HG02642 (cell line): ENCODE results near the gene VANGL1.
"Not testable (repeated sequence)": the region's sequence is repeated elsewhere in the genome, so short reads cannot be mapped to it uniquely, and the experiment has no call there.

Experiments used
- ATAC-seq: cut with Tn5 transposase; IDR thresholded peaks from one replicate; pipeline ENCODE4 v1.9.1; 2021; ENCODE audit warnings: mild to moderate bottlenecking; ENCODE audit not compliant: unreplicated experiment, poor library complexity

Gene VANGL1

DNA sequence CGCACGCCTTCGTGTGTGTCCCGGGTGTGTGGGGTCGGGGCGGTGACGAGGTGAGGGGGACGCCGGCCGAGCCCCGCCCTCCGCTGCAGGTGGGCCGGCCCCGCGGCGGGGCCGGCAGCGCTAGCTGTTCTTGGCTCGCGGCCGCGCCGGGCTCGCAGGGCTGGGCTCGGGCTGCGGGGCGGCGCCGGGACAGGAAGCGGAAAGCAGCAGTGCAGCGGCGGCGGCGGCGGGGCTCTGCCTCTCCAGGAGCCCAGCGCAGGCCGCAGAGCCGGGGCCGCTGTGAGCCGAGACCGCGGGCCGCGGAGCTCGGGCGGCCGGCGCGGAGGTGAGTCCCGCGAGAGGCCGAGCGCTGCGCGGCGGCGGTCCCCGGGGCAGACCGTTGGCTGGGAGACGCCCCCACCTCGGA, at the start of gene VANGL1:
Gene VANGL1 (plus strand): TSS at position 209 of the 406 bp plus-strand sequence. CDS start 9,444 bp downstream, outside the sequence.
- ATAC-seq = peak; percentile 73

DNA sequence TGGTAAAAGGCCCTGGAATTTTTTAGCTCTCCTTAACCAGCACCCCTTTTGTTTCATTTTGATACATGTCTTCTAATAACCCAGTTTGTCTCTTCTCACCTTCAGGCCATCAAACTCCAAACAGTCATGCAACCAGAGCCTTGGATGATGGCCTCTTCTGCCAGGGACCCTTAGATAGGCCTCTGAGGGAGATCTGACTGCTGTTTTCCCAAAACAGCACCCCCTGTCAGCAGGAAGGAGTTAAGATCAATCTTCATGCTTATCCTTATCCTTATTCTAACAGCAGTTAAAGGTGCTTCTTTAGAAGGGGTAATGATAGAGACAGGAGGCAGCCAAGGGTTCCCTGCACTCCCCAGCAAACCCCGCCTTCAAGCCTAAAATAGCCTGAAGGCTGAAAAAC, 49.5 kb upstream of the VANGL1 start:
- ATAC-seq = no peak

DNA sequence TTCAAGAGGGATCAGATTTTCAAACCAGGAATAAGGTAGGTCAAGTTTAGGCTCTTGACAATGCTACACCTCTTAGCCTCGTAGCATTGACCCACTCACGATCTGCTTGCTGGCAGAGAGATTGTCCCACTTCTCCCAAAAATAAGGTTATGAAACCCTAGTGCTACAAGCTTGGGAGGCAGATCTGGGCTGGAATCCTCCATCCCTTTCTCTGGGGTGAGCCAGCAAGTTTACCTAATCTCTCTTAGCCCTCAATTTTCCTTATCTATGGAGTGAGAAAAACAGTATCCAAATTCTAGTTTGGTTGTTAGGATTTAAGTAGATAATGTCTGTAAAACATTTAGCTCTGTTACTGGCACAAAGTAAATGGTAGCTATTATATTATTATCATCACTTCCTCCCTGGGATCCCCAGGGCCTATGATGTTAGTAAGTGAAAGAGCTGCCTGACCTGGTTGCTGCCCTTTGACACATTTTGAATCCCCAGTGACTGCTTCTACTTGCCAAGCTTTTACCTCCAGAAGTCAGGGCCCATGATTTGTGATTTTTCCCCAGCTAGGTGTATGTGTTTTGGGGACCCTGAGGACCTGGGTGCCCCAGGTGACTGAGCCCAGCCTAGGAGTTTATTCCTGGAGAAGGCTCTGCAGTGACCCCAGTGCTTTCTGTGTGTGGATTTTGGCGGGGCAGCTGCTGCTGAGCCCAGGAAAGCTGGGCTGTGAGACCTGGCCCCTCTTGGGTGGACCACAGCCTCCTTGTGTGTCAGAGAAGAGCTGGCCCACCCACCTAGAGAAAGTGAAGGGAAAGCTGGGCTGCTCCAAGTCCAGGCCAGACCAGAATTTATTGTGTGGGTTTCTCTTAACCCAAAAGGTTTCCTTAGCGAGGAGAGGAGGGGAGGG, 48.2 kb upstream of the VANGL1 start:
- ATAC-seq = no peak

DNA sequence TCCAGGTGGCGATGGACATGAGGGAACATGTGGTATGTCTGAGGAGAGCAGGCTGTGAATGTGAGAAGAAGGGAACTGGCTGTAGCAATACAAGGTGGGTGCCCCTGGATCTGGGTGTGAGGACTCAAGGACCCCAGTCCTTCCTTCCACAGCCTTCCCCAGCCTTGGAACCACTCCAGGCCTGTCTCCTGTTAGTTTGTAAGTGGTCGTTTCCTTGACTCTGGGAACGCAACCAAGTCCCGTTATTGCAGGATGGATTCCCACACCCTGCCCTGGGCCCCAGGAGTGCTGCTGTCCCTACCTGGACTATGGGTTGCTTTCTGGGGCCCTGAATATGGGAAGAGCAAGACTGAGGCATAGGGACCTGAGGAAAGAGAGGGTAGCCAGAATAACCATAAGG, 47.2 kb upstream of the VANGL1 start:
- ATAC-seq = no peak

DNA sequence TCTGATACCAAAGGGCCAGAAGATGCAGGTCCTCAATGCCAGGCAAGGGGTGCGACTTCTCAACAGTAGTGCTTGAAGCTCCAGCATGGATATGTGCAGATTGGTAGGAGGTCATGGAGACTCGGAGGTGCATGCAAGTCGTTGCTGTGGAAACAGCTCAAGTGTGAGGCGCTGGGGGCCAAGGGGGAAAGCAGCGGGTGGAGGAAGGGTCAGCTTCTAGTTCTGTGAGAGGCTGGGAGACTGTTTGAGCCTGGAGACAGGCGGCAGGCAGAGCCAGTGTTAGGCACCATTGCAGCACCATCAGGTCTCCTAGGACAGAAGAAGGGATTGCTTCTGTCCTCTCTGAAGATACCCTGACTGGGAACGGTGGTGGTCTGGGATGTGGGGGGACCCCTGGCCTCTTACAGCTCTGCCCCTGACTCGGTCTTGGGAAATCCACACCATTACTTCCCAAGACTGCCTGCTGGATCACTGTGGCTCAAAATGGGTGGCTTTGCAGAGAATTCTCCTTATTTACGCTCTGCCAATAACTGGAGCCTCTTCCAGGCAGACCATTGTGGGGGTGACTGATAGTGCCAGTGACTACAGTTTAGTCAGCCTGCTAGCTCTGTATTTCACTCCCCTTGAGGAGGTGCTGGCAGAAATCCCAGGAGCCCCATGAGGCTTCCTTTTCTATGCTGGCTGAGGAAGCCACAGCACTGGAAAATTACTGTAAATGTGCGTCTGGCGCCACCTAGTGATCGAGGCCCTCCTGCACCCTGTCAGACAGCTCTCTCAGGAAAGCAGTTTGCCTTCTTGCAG, 46.3 kb upstream of the VANGL1 start:
- peak; percentile 80 for ATAC-seq

DNA sequence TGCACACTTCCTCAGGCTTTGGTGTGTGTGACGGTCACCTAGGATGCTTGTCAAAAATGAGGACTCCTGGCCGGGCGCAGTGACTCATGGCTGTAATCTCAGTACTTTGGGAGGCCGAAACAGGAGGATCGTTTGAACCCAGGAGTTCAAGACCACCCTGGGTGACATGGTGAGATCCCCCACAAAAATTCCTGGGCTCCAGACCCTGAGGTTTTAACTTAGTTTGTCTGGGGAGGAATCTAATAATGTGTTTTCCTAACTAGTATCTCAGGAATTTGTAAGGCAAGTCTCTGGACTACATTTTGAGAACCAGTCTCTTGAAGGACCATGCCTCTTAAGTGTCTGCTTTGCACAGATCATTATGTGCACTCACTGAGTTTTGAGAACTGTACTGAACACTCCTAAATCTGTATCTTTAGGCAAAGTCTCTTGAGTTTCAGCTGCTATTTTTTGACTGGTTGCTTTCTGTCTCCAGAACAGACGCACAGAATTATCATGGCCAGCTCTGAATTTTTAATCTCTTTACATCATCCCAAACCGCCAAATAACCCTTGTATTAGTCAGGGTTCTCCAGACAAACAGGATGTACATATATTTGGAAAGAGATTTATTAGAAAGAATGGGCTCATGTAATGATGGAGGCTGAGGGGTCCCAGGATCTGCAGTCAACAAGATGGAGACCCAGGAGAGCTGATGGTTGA, 45.5 kb upstream of the VANGL1 start:
- no peak for ATAC-seq

DNA sequence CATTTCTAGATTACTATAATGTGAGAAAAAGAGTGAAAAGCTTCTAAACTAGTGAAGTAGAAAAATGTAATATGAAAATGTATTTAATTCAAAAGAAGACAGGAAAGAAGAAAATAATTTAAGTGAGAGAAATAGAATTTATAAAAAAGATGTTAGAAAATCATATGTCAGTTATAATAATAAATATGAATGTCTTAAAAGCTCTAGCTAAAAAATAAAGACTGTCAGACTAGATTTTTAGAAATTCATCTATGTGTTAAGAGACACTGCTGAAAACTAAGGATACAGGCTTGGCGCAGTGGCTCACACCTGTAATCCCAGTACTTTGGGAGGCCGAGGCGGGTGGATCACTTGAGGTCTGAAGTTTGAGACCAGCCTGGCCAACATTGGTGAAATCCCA, 37.3 kb upstream of the VANGL1 start:
- no peak for ATAC-seq

DNA sequence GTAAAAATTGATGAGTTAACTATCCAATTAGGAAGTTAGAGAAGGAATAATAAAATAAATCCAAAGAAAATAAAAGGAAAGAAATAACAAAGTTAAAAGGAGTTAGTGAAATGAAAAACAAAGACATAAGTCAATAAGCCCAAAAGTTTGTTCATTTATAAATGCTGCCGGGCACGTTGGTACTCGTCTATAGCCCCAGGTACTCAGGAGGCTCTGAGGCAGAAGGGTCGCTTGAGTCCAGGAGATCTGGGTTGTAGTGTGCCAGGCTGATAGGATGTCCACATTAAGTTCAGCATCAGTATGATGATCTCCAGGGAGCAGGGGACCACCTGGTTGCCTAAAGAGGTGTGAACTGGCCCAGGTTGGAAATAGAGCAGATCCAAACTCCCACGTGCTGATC, 35.5 kb upstream of the VANGL1 start:
- no peak for ATAC-seq

DNA sequence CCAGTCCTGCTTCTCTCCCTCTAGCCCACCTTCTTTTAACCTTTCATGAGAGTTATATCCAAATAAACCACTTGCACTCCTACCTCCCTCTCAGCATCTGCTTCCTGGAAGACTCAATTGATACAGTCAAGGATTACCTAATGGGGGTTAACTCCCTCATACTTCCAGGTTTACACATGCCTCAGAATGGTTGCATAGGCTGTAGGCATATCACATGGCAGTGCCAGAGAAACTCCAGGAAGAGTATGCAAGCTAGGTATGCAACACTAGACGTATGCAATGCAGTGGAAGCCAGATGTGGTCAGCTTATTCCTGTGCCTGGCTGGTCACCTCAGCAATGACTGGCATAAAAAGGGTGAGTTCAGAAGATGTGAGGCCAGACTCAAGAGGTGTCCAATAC, 32.7 kb upstream of the VANGL1 start:
- ATAC-seq = no peak

DNA sequence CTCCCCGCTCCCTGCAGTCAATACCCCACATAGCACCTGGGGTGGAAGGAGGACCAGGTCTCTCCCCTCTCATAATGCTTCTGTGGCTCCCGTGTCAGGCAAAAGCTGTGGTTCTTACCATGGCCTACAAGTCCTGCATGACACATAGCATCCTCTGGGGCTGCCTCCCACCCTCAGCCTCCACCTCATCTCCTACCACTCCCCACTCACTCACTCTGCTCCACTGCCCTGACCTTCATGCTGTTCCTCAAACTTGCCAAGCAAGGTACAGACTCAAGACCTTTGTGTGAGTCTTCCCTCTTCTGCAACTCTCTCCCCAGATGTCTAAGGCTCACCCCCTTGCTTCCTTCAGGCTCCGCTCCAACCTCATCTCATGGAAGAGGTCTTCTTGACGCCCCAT, 28.0 kb upstream of the VANGL1 start:
- ATAC-seq = no peak

DNA sequence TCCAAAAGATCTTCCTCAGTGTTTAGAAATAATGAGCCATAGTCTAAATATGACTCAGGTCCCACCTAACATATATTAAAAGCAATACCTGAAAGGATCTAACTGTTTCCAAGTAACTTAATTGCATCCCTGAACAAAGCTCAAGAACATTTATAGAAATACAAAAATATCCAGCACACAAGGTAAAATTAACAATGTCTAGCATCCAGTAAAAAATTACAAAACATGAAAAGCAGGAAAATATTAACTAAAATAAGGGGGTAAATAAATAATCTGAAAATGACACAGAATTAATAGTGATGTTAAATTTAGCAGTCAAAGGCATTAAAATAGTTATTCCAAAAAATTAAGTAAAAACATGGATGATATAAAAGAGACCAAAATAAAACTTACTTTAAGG, 21.3 kb upstream of the VANGL1 start:
- ATAC-seq = no peak

DNA sequence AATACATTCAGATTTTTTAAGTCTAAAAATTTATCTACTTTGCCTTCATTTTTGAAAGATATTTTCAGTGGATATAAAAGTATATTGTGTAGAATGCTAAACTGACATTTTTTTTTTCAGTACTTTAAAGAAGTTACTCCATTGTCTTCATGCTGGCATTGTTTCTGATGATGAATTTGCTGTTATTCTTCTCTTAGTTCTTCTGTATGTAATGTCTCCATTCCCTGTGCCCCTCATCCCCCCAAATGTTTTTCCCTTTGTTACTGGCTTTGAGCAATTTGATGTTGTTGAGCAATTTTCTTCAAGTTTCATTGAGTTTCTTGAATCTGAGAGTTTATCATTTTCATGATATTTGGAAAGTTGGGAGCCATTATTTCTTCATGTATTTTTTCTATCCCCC, 20.8 kb upstream of the VANGL1 start:
- no peak for ATAC-seq

DNA sequence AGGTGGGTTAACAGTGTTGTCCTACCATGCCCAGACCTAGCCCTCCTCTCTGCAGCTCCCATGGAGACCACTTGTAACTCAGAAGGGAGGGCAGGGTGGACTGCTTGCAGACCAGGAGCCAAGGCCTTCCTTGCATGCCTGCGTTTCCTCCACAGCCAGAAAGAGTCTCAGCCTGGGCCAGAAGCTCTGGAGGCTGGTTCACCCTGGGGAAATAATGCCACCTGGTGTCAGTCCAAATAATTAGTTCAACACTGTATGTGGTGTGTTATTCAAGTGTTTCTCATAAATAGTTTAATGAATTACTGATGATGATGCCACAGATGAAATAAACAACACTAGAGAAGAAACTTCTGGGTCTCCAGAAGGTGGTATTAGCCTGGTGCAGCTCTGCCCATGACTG, 16.9 kb upstream of the VANGL1 start:
- ATAC-seq = no peak

DNA sequence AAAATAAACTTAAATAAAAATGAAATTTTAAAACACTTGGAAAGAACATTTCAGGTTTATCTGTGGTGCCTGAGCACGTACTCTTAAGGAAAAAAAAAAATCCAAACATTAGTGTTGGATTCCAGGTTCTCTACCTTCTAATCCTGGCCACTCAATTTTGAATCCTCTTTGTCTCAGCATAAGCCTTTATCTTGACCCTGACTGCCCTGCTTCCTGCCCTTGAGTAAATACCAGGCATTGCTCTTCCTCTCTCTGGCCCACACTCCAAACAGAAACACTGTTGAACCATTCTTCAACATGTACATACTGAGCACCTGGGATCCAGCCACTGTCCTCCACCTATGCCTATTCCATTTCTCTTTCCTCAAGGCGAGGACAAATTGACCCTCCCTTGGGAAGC, 11.4 kb upstream of the VANGL1 start:
- ATAC-seq = no peak

DNA sequence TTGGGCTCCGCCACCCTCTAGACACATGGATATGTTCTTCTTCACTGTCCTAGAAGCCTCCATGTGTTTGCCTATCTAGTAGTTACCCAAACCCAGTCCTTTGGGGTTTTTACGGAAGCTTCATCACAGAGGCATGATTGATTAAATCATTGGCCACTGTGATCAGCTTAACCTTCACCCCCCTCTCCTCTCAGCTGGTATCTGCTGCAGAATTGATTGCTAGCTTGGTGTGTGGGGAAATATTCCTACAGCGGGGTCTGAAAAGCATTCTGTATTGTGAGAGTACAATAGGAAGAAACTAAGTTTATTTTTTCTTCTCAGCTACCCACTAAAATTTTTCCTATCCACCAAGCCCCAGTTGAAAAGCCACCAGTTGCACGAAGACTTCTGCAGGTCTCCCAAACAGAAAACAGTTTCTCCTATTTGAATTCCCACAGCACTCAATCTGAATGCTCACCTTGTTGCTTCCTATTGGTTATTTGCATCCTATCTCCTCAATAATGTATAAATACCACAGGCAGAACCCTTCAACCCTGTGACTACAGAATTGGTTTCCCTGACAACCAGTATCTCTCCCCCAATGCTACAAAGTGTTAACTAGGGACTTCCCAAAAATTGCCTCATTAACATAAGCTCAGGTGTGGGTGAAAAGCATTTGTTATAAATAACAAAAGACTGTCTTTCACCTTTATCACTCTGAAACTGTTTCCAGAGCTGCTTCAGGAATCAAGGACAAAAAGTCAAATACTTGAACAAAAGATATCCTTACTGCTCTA, 9.3 kb upstream of the VANGL1 start:
- no peak for ATAC-seq

DNA sequence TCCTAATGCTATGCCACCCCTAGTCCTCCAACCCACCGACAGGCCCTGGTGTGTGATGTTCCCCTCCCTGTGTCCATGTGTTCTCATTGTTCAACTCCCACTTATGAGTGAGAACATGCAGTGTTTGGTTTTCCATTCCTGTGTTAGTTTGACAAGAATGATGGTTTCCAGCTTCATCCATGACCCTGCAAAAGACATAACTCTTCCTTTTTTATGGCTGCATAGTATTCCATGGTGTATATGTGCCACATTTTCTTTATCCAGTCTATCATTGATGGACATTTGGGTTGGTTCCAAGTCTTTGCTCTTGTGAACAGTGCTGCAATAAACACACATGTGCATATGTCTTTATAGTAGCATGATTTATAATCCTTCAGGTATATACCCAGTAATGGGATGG, 8.2 kb upstream of the VANGL1 start:
- ATAC-seq = not testable (repeated sequence)

DNA sequence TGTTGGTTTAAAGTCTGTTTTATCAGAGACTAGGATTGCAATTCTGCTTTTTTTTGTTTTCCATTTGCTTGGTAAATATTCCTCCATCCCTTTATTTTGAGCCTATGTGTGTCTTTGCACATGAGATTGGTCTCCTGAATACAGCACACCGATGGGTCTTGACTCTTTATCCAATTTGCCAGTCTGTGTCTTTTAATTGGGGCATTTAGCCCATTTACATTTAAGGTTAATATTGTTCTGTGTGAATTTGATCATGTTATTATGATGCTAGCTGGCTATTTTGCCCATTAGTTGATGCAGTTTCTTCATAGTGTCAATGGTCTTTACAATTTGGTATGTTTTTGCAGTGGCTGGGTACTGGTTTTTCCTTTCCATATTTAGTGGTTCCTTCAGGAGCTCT, 4.5 kb upstream of the VANGL1 start:
- not testable (repeated sequence) for ATAC-seq

DNA sequence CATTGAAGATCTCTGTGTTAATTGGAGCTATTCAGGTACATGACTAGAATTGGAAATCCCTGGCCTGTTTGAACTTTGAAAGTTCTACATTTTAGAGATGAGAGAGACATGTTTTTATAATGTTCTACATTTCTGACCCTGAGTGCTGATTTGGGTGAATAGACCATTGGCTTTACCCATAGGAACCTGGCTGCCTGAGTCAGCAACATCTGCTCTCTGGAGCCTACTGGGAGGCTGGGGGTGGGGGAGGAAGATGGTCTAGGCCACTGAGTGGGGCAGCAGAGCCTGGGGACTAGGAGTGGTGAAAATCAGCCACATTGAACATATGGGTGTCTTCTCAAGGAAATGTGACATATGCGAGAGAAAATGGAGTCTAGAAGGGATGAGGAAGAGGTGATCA, 1.4 kb upstream of the VANGL1 start:
- no peak for ATAC-seq

DNA sequence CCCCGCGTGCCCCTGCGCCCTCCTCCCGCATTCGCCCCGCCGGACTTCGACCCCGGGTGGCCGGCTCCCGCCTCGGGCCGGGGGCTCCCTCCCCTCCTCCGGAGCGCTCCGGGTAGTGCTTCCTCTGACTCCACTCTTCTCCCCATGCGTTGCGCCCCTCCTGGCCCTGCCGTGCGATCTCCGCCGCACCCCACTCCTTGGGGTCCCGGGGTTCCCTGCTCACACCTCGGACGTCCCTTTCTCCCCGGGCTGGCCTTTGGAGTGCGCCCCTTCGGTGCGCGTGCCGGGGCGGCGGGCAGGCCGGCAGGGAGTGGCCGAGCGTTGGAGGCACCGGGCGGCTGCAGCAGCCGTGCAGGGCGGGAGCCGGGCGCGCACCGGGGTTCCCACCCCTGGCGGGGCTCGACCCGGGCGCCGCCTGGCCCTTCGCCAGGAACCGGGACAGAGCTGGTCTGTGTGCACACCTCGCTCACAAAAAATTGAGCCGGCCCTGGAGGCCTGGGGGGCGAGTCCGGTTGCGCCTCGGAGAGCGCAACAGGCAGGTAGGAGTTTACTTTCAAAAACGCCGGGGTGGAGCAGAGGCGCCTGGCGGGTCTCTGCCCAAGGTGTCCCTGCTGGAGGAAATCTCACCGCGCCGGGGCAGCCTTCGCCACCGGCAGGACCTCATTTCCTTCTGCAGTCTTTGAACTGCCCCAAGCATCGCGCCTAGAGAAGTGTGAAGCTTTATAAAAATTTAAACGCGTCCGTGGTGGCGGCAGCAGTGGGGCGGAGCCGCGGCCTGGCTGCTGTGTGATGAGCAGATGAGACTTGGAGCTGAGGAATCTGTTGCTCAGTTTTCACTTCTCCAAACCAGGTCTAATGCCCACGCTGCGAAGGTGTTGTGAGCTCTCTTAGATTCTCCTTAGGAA, 650 bp downstream of the VANGL1 start:
- peak; percentile 58 for ATAC-seq
